H1 (cell line): ENCODE results near the gene ADGRA3.

Source experiments
- EZH2 ChIP-seq: fragments of 200-600 bp; sonication (generic); IDR thresholded peaks from 2 replicates; pipeline ENCODE4 v1.7.1; 2012; ENCODE audit warnings: low read depth, mild to moderate bottlenecking, moderate library complexity, low read length, inconsistent platforms; ENCODE audit not compliant: severe bottlenecking
- GTF2F1 ChIP-seq: IDR thresholded peaks from 2 replicates; pipeline ENCODE4 v1.6.1; 2012; ENCODE audit warnings: low read depth, low read length, improper control_type of control experiment, borderline replicate concordance
- KDM1A ChIP-seq: fragments of 200-600, 300-600 bp; sonication (generic); IDR thresholded peaks from 2 replicates; pipeline ENCODE4 v1.7.1; 2016; ENCODE audit warnings: mild to moderate bottlenecking, low read length, borderline replicate concordance
- POLR2A ChIP-seq, 2 experiments: IDR thresholded peaks; 1 replicate in 1 of 2; 2 replicates in 1 of 2; pipeline ENCODE4 v1.6.1; 2011; ENCODE audit warnings: low read depth in 2 of 2, low read length in 2 of 2, mild to moderate bottlenecking in 2 of 2; ENCODE audit errors: control extremely low read depth in 1 of 2
- RNF2 ChIP-seq: fragments of 200-900, 300-1000 bp; sonication (generic); IDR thresholded peaks from 2 replicates; pipeline ENCODE4 v1.7.1; 2016; ENCODE audit warnings: borderline replicate concordance, low read depth, mild to moderate bottlenecking, antibody characterized with exemption, low read length; ENCODE audit not compliant: poor library complexity, severe bottlenecking; ENCODE audit errors: missing control alignments
- TAF1 ChIP-seq: IDR thresholded peaks from 2 replicates; pipeline ENCODE4 v1.6.1; 2011; ENCODE audit warnings: mild to moderate bottlenecking, low read depth, low read length
- ZNF274 ChIP-seq: IDR thresholded peaks from 2 replicates; pipeline ENCODE4 v1.7.0; 2012; ENCODE audit warnings: low read length, borderline replicate concordance; ENCODE audit errors: extremely low read depth
- TF ChIP-seq, protein P1 (sequence below), 3 experiments: IDR thresholded peaks; 1 replicate in 2 of 3; 2 replicates in 1 of 3; pipeline versions ENCODE4 v1.5.1 to v1.6.1; 2011; ENCODE audit warnings: low read length in 3 of 3, mild to moderate bottlenecking in 3 of 3, inconsistent platforms in 2 of 3, low read depth in 1 of 3, moderate library complexity in 1 of 3; ENCODE audit not compliant: insufficient read depth in 1 of 3; ENCODE audit errors: control extremely low read depth in 1 of 3
- TF ChIP-seq, protein P2 (sequence below): IDR thresholded peaks from 2 replicates; pipeline ENCODE4 v1.6.1; 2012; ENCODE audit warnings: inconsistent platforms

DNA sequence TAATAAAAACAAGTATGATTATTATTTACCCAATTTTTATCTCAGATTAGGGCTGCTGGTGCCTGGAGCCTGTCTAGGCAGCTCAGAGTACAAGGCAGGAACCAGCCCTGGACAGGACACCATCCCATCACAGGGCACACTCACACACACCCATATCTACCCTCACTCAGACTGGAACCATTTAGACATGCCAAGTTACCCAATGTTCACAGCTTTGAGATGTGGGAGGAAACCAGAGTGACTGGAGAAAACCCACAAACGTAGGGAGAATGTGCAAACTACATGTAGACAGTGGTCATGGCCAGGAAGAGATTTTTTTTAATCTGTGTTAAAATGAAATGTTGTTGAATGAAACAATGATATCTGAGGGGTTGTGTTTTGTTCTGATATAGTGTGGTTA is 35.7 kb upstream of the ADGRA3 start:
- no peak for TF ChIP-seq EZH2
- TF ChIP-seq TAF1 = no peak
- TF ChIP-seq, protein P1, sequence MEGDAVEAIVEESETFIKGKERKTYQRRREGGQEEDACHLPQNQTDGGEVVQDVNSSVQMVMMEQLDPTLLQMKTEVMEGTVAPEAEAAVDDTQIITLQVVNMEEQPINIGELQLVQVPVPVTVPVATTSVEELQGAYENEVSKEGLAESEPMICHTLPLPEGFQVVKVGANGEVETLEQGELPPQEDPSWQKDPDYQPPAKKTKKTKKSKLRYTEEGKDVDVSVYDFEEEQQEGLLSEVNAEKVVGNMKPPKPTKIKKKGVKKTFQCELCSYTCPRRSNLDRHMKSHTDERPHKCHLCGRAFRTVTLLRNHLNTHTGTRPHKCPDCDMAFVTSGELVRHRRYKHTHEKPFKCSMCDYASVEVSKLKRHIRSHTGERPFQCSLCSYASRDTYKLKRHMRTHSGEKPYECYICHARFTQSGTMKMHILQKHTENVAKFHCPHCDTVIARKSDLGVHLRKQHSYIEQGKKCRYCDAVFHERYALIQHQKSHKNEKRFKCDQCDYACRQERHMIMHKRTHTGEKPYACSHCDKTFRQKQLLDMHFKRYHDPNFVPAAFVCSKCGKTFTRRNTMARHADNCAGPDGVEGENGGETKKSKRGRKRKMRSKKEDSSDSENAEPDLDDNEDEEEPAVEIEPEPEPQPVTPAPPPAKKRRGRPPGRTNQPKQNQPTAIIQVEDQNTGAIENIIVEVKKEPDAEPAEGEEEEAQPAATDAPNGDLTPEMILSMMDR (IDR thresholded peaks at IDR 0.05; ENCODE audit: control extremely low read depth in 1 of 3, insufficient read depth in 1 of 3, low read depth in 1 of 3, low read length in 3 of 3) = no peak
- no peak for TF ChIP-seq GTF2F1
- no peak for TF ChIP-seq POLR2A (IDR thresholded peaks at IDR 0.05; ENCODE audit: control extremely low read depth in 1 of 2, low read depth in 2 of 2, low read length in 2 of 2)
- TF ChIP-seq, protein P2, sequence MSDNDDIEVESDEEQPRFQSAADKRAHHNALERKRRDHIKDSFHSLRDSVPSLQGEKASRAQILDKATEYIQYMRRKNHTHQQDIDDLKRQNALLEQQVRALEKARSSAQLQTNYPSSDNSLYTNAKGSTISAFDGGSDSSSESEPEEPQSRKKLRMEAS = no peak
- no peak for TF ChIP-seq RNF2
- no peak for TF ChIP-seq ZNF274
- TF ChIP-seq KDM1A = no peak
